Colonic mucosa (tissue), 4 donors: ENCODE data around the gene AP3S1. TPM values are rescaled to one million over a fixed set of nuclear protein-coding genes. Genes with fewer than 3 reads are reported as not detected.
"Not testable (repeated sequence)": the region's sequence is repeated elsewhere in the genome, so short reads cannot be mapped to it uniquely, and the experiment has no call there.

Experiments used
- DNase-seq: peaks from one replicate; pipeline ENCODE4 v3.0.0-alpha.2; 2020
- H3K27ac ChIP-seq: fragments of 200-600 bp; one replicate; pipeline ENCODE4 v1.8.0; 2021
- H3K27me3 ChIP-seq: fragments of 200-600 bp; one replicate; pipeline ENCODE4 v1.8.0; 2021
- H3K36me3 ChIP-seq: fragments of 200-600 bp; one replicate; pipeline ENCODE4 v1.8.0; 2021
- H3K4me1 ChIP-seq: fragments of 200-600 bp; one replicate; pipeline ENCODE4 v1.8.0; 2021; ENCODE audit warnings: mild to moderate bottlenecking
- H3K4me3 ChIP-seq: fragments of 200-600 bp; one replicate; pipeline ENCODE4 v1.8.0; 2021
- H3K9ac ChIP-seq, 2 donors: one replicate each; pipeline ENCODE4 v1.7.0; 2013; ENCODE audit warnings: control low read depth in 2 of 2, low read depth in 2 of 2, low read length in 2 of 2
- H3K9me3 ChIP-seq: fragments of 200-600 bp; one replicate; pipeline ENCODE4 v1.8.0; 2021
- intact Hi-C: fragments of 100-400 bp; cut with DNase I; formaldehyde crosslinking; loops from one replicate; pipeline ENCODE4 v1.14.1; 2022
- total RNA-seq, 2 donors: library from RNA; stranded (reverse); fragmentation: NEBNext Ultra II Directional in 1 of 2; extraction: Animal tissue kit (Norgen Biotek cat#: 25700) in 1 of 2; gene quantifications; one replicate each; pipeline ENCODE4 v1.2.1, GENCODE V29; 2021
- TF ChIP-seq, protein P1 (sequence below): fragments of 200-600 bp; IDR thresholded peaks from one replicate; pipeline ENCODE4 v1.8.0; 2022; ENCODE audit warnings: antibody characterized with exemption, mild to moderate bottlenecking
- donor health status: healthy.
- donor health status: DM: no; HTN: no; CAD: no.
- donor health status: DM: no; HTN: no; CAD: no.

The AP3S1 gene
- total RNA-seq, 2 donors from 2014 or later, result 56.7 to 105 TPM

DNA sequence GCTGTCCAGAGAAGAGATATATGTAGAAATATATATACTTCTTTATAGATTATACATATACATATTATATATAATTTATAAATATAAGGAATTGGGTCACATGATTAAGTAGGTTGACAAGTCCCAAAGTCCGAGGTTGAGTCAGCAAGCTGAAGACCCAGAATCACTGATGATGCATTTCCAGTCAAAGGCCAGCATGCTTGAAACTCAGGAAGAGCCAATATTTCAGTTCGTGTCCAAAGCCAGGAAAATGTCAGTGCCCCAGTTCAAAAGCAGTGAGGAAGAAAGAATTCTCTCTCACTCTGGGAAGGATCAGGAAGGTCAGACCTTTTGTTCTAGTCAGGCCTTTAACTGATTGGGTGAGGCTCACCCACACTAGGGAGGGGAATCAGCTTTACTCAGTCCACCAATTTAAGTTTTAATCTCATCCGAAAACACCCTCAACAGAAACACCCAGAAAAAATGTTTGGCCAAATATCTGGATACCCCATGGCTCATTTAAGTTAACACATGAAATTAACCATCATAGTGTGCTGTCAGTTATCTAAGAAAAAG is 78.5 kb downstream of the AP3S1 start:
- intact Hi-C loops, result no loop called here
- TF ChIP-seq, protein P1, sequence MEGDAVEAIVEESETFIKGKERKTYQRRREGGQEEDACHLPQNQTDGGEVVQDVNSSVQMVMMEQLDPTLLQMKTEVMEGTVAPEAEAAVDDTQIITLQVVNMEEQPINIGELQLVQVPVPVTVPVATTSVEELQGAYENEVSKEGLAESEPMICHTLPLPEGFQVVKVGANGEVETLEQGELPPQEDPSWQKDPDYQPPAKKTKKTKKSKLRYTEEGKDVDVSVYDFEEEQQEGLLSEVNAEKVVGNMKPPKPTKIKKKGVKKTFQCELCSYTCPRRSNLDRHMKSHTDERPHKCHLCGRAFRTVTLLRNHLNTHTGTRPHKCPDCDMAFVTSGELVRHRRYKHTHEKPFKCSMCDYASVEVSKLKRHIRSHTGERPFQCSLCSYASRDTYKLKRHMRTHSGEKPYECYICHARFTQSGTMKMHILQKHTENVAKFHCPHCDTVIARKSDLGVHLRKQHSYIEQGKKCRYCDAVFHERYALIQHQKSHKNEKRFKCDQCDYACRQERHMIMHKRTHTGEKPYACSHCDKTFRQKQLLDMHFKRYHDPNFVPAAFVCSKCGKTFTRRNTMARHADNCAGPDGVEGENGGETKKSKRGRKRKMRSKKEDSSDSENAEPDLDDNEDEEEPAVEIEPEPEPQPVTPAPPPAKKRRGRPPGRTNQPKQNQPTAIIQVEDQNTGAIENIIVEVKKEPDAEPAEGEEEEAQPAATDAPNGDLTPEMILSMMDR, result no peak

GRCh38 chr5:115928578-115929407 is 87.1 kb downstream of the AP3S1 start:
- H3K4me3 ChIP-seq, H3K9me3 ChIP-seq, H3K36me3 ChIP-seq, intact Hi-C loops, H3K27me3 ChIP-seq, H3K27ac ChIP-seq, H3K9ac ChIP-seq, H3K4me1 ChIP-seq, DNase-seq: not testable (repeated sequence)

More for the DNA sequence above, 78.5 kb downstream of the AP3S1 start:
- no peak overlapping the region for H3K27ac ChIP-seq
- no peak for DNase-seq
- no peak overlapping the region for H3K9ac ChIP-seq
- no peaks in the 10 kb centered on the region for H3K9me3 ChIP-seq
- H3K4me1 ChIP-seq, result no peaks in the 10 kb centered on the region
- H3K27me3 ChIP-seq, result no peaks in the 10 kb centered on the region
- H3K4me3 ChIP-seq, result no peak overlapping the region
- no peaks in the 10 kb centered on the region for H3K36me3 ChIP-seq

- intact Hi-C loops, H3K27ac ChIP-seq, H3K9ac ChIP-seq, H3K27me3 ChIP-seq, DNase-seq, H3K4me3 ChIP-seq, H3K36me3 ChIP-seq, H3K9me3 ChIP-seq, H3K4me1 ChIP-seq: not testable (repeated sequence)
Measured at GRCh38 chr5:115930171-115930570, 88.4 kb downstream of the AP3S1 start.

- no peaks in the 10 kb centered on the region for H3K4me1 ChIP-seq
- no peaks in the 10 kb centered on the region for H3K27me3 ChIP-seq
- H3K9me3 ChIP-seq, result no peaks in the 10 kb centered on the region
- TF ChIP-seq, protein P1, result no peak
- no peaks in the 10 kb centered on the region for H3K36me3 ChIP-seq
- no peak overlapping the region for H3K4me3 ChIP-seq
- DNase-seq, result no peak
- no peak overlapping the region for H3K9ac ChIP-seq
- H3K27ac ChIP-seq, result no peak overlapping the region
- intact Hi-C loops, result no loop called here
Measured at GRCh38 chr5:115930630-115931337, 89.0 kb downstream of the AP3S1 start.

- H3K27ac ChIP-seq, result no peak overlapping the region
- TF ChIP-seq, protein P1, result no peak
- H3K36me3 ChIP-seq, result no peaks in the 10 kb centered on the region
- no peaks in the 10 kb centered on the region for H3K4me1 ChIP-seq
- H3K4me3 ChIP-seq, result no peak overlapping the region
- H3K9me3 ChIP-seq, result no peaks in the 10 kb centered on the region
- DNase-seq, result no peak
- intact Hi-C loops, result no loop called here
- H3K9ac ChIP-seq, result no peak overlapping the region
- H3K27me3 ChIP-seq, result no peaks in the 10 kb centered on the region
Measured at GRCh38 chr5:115932991-115933390, 91.3 kb downstream of the AP3S1 start.

DNA sequence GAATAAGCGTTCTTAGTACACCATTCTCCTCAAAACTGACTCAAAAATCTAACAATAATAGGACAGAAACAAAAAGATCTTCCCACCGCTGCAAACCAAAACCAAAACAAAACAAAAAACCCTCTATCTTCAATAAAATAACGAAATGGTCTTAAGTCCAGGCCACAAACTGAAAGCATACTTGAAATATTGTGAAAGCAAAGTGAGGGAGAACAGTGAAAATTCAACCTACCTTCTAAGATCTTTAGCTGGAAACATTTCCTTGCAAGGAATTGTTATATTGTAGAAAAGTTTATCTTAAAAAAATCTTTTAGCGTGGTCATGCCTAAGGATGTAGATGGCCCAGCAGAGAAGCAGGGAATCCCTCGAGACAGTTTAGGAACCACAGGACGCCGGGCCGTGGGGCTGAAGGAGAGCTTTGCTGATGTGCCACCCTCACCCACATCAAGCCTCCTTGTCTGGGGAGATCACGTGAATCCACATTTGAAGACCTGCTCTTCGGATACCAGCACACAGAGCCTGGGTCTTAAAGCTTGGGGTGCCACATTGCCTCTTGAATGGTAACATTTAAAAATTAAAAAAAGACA is 92.7 kb downstream of the AP3S1 start:
- H3K27me3 ChIP-seq, result no peaks in the 10 kb centered on the region
- no peak overlapping the region for H3K9ac ChIP-seq
- TF ChIP-seq, protein P1, result no peak
- DNase-seq, result no peak
- no peaks in the 10 kb centered on the region for H3K4me1 ChIP-seq
- no peaks in the 10 kb centered on the region for H3K36me3 ChIP-seq
- H3K27ac ChIP-seq, result no peak overlapping the region
- H3K9me3 ChIP-seq, result no peaks in the 10 kb centered on the region
- intact Hi-C loops, result no loop called here
- no peak overlapping the region for H3K4me3 ChIP-seq
